Fibroblast of villous mesenchyme (primary cell): Measurements from ENCODE around the gene PPM1K. TPM values are rescaled to one million over a fixed set of nuclear protein-coding genes. Genes with fewer than 3 reads are reported as not detected.

Source experiments
- DNase-seq: peaks from one replicate; pipeline ENCODE4 v3.0.0-alpha.2; 2010; ENCODE audit warnings: low read depth
- H3K4me3 ChIP-seq: 2 replicates; pipeline ENCODE4 v1.5.1; 2011; ENCODE audit warnings: low read depth, mild to moderate bottlenecking, low read length
- total RNA-seq: library from RNA; depleted of rRNA; stranded (reverse); fragments of >200 nt; gene quantifications from 2 replicates; pipeline ENCODE4 v1.2.3, GENCODE V29; 2012
- TF ChIP-seq, protein P1 (sequence below): IDR thresholded peaks from 2 replicates; pipeline ENCODE4 v1.5.1; 2012; ENCODE audit warnings: low read depth, mild to moderate bottlenecking, low read length; ENCODE audit not compliant: insufficient read depth

PPM1K gene
- total RNA-seq, 1 donor, result 38.4 TPM

DNA sequence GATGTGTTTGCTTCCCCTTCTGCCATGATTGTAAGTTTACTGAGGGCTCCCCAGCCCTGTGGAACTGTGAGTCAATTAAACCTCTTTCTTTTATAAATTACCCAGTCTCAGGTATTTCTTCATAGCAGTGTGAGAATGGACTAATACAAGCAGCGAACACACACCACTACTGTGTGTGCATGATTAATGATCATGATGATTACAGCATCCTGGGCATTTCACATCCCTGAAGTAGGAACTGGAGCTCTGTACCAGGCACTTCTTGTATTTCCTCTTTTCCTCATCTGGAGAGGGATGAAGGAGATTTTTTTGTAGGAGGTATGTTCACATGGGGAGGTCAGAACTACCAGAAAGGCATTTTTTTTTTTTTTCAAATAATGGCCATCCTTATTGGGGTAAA is 60.8 kb downstream of the PPM1K start:
- DNase-seq, result no peak
- TF ChIP-seq, protein P1, sequence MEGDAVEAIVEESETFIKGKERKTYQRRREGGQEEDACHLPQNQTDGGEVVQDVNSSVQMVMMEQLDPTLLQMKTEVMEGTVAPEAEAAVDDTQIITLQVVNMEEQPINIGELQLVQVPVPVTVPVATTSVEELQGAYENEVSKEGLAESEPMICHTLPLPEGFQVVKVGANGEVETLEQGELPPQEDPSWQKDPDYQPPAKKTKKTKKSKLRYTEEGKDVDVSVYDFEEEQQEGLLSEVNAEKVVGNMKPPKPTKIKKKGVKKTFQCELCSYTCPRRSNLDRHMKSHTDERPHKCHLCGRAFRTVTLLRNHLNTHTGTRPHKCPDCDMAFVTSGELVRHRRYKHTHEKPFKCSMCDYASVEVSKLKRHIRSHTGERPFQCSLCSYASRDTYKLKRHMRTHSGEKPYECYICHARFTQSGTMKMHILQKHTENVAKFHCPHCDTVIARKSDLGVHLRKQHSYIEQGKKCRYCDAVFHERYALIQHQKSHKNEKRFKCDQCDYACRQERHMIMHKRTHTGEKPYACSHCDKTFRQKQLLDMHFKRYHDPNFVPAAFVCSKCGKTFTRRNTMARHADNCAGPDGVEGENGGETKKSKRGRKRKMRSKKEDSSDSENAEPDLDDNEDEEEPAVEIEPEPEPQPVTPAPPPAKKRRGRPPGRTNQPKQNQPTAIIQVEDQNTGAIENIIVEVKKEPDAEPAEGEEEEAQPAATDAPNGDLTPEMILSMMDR, result no peak
- H3K4me3 ChIP-seq, result no peak overlapping the region

DNA sequence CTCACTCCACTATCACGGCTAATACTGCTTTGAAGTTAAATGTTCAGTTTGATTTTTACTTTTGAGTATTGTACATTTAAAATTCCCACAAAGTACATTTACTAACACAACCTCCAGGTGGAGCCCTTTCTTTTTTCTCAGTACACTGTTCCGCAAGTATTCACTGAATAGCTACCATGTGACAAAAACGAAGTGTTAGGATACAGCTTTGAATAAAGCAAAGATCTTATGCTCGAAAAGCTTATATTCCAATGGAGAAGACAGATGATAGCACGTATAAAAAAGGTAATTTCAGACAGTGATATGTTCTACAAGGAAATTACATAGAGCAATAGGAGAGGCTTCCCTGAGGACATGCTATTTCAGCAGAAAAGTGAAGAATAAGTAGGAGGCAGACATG is 65.3 kb downstream of the PPM1K start:
- H3K4me3 ChIP-seq, result no peak overlapping the region
- peak; percentile 73 for DNase-seq
- TF ChIP-seq, protein P1, result peak; percentile 54

DNA sequence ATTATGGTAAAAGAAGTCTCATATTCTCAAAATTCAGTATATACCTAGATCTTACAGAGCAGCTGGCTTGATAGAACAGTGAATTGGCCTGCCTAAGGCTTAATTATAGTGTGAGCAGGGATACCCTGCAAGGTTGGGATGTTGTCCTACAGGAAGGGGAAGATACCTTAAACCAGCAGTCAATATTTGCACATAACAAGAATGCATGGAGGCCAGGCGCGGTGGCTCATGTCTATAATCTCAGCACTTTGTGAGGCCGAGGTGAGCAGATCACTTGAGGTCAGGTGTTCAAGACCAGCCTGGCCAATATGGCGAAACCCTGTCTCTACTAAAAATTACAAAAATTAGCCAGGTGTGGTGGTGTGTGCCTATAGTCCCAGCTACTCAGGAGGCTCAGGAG is 67.2 kb downstream of the PPM1K start:
- TF ChIP-seq, protein P1, result no peak
- no peak for DNase-seq
- no peak overlapping the region for H3K4me3 ChIP-seq

DNA sequence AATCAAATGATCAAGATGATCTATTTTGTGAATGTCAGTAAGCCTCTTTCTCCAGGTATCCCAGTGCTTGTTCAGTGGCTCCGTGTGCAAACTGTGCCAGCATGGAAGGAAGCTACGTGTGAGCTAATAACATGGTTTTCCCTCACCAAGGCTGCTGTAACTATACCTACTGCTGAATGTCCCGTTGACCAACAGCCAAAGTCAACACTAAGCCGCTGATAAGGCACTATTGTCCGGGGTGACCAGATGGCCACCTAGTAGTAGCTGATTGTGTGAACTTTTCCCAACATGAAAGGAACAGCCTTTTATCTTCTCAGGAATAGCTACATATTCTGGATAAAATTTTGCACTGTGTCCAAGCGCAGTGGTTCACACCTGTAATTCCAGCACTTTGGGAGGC is 68.0 kb downstream of the PPM1K start:
- no peak overlapping the region for H3K4me3 ChIP-seq
- TF ChIP-seq, protein P1, result no peak
- no peak for DNase-seq

DNA sequence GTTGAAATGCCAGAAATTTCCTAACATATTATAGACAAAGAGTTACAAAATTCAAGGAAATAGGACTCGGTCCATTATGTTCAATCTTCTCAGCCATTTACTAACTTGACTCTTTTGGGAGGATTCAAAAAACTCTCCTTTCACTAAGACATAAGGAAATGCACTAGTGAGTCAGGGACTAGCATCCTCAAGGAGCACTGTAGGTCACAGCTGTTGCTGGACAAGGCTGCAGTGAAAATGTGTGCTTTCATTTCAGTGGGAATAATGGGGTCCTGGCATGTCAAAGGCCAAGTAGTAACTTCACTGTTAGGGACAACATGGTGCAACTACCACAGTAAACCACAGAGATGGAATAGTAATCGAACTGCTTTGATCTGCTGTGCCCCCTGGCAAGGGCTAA is 69.0 kb downstream of the PPM1K start:
- H3K4me3 ChIP-seq, result no peak overlapping the region
- TF ChIP-seq, protein P1, result no peak
- DNase-seq, result no peak

DNA sequence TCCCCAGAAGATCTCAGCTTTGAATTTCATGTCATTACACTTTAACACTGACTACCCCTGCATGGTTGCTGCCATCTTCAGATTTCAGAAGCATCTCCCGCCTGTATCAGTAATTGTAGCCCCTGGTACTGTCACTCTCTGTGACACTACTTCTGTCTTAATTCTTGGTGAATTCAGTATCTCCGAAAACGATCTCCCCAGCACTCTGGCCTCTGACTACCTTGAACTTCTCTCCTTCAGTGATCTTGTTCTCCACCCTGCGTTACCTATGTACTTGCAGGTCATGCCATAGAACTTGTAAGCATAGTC is 72.2 kb downstream of the PPM1K start:
- TF ChIP-seq, protein P1, result no peak
- H3K4me3 ChIP-seq, result no peak overlapping the region
- DNase-seq, result no peak

DNA sequence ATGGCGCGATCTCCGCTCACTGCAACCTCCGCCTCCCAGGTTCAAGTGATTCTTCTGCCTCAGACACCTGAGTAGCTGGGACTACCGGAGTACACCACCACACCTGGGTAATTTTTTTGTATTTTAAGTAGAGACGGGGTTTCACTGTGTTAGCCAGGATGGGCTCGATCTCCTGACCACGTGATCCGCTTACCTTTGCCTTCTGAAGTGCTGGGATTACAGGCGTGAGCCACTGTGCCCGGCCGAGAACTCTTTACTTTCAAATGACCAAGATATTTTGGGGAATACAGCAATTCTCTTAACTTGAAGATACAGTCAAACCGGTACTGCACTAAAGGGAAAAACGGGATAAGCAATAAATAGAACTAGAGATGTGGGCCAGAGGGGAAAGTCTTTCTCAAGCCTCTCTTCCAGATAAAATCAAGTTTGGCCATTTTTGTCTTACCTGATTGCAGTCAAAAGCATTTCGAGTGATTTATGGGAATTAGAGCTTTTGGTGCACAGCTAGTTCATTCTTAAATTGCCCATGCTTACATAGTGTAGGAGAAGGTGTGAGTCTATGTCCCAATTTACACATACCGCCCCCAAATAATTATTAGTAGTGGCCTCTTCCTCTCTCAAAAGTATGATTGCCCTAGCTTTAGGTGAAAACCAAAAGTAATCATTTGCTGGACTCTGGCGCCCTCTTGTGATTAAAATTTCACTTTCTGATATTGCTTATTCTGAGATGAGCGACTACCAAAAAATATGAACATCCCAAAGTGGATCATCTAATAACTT is 72.7 kb downstream of the PPM1K start:
- peak; percentile 60 for DNase-seq
- no peak overlapping the region for H3K4me3 ChIP-seq
- TF ChIP-seq, protein P1, result peak; percentile 63
